A549 (cell line): ENCODE results near the gene GPX4. TPM values are rescaled to one million over a fixed set of nuclear protein-coding genes. Genes with fewer than 3 reads are reported as not detected.

Source experiments
- ATAC-seq, 2 experiments: fragments of 200-7000 bp in 1 of 2; fragments of >200 bp in 1 of 2; cut with Nextera tagmentation in 1 of 2; cut with Tn5 transposase in 1 of 2; 3 replicates each; pipeline versions ENCODE4 v1.8.0 to v1.9.1; 2018 to 2020; ENCODE audit warnings: mild to moderate bottlenecking in 1 of 2, moderate library complexity in 1 of 2
- CTCF ChIA-PET: fragments of 300-600 bp; sonication (Branson Sonifier 250); formaldehyde crosslinking; extraction: SDS; loops from one replicate; lab custom pipeline; 2021; ENCODE audit warnings: antibody characterized with exemption, inconsistent platforms; lab: Yijun Ruan, JAX
- POLR2A ChIA-PET: fragments of 350-600 bp; formaldehyde crosslinking; extraction: SDS; loops from one replicate; lab custom pipeline; 2021; ENCODE audit warnings: antibody characterized with exemption, inconsistent platforms; lab: Yijun Ruan, JAX
- DNase-seq, 2 experiments: peaks; one replicate each; pipeline versions ENCODE4 v3.0.0 to v3.0.0-alpha.2; 2011 to 2016; ENCODE audit warnings: low read depth in 1 of 2, low spot score in 1 of 2
- FAIRE-seq: peaks from 2 replicates; lab custom pipeline; 2011; peaks lifted over from hg19 to GRCh38; lab: Jason Lieb, UNC
- H3K27ac ChIP-seq, 2 experiments: fragments of >200 bp; sonication (Bioruptor Twin); formaldehyde crosslinking; 3 replicates each; pipeline ENCODE4 v1.5.1; 2016 to 2017
- H3K4me1 ChIP-seq: fragments of >200 bp; sonication (Bioruptor Twin); formaldehyde crosslinking; 3 replicates; pipeline ENCODE4 v1.6.1; 2016
- H3K4me2 ChIP-seq: fragments of >200 bp; sonication (Bioruptor Twin); formaldehyde crosslinking; 3 replicates; pipeline ENCODE4 v1.6.1; 2016
- H3K4me3 ChIP-seq: fragments of >200 bp; sonication (Bioruptor Twin); formaldehyde crosslinking; 3 replicates; pipeline ENCODE4 v1.5.1; 2016
- H3K9me3 ChIP-seq: fragments of >200 bp; sonication (Bioruptor Twin); formaldehyde crosslinking; 3 replicates; pipeline ENCODE4 v1.6.1; 2016
- CBX2 ChIP-seq: fragments of 200-600 bp; sonication (generic); IDR thresholded peaks from 2 replicates; pipeline ENCODE4 v1.6.1; 2016; ENCODE audit warnings: low read depth, mild to moderate bottlenecking, borderline replicate concordance
- CBX8 ChIP-seq: fragments of 200-600 bp; sonication (generic); IDR thresholded peaks from 2 replicates; pipeline ENCODE4 v1.6.1; 2016
- CHD2 ChIP-seq: fragments of 150-350 bp; IDR thresholded peaks from 2 replicates; pipeline ENCODE4 v1.6.1; 2014; ENCODE audit warnings: low read length; ENCODE audit not compliant: partially characterized antibody
- EHMT2 ChIP-seq: fragments of 200-600 bp; sonication (generic); IDR thresholded peaks from 2 replicates; pipeline ENCODE4 v1.6.1; 2016; ENCODE audit warnings: antibody characterized with exemption, low read depth, mild to moderate bottlenecking, moderate library complexity
- EP300 ChIP-seq, 2 experiments: fragments of >200 bp; sonication (Bioruptor Twin); formaldehyde crosslinking; IDR thresholded peaks; 2 replicates in 1 of 2; 3 replicates in 1 of 2; pipeline ENCODE4 v1.6.1; 2016 to 2017
- ESRRA ChIP-seq: fragments of 150-350 bp; IDR thresholded peaks from 2 replicates; pipeline ENCODE4 v1.6.1; 2014; ENCODE audit warnings: mild to moderate bottlenecking, low read length, borderline replicate concordance
- FOXS1 ChIP-seq: fragments of 250-450 bp; sonication (Bioruptor Pico); IDR thresholded peaks from 2 replicates; pipeline ENCODE4 v1.5.0; 2020; ENCODE audit warnings: mild to moderate bottlenecking, moderate library complexity
- GATA3 ChIP-seq: IDR thresholded peaks from 2 replicates; pipeline ENCODE4 v1.6.1; 2012; ENCODE audit warnings: borderline replicate concordance
- HOXA7 ChIP-seq: fragments of 250-450 bp; sonication (Bioruptor Pico); IDR thresholded peaks from 2 replicates; pipeline ENCODE4 v1.5.0; 2020; ENCODE audit warnings: mild to moderate bottlenecking, moderate library complexity
- HOXB13 ChIP-seq: fragments of 250-450 bp; sonication (Bioruptor Pico); IDR thresholded peaks from 2 replicates; pipeline ENCODE4 v1.5.0; 2020; ENCODE audit warnings: low read depth, mild to moderate bottlenecking, moderate library complexity
- KDM1A ChIP-seq: fragments of 200-600 bp; sonication (generic); IDR thresholded peaks from 2 replicates; pipeline ENCODE4 v1.6.1; 2016; ENCODE audit warnings: low read depth, mild to moderate bottlenecking
- MAZ ChIP-seq: fragments of 150-350 bp; IDR thresholded peaks from 2 replicates; pipeline ENCODE4 v1.6.1; 2014; ENCODE audit warnings: antibody characterized with exemption, low read depth, low read length, borderline replicate concordance
- PHF8 ChIP-seq: fragments of 200-600 bp; sonication (generic); IDR thresholded peaks from 2 replicates; pipeline ENCODE4 v1.6.1; 2016; ENCODE audit warnings: low read depth, mild to moderate bottlenecking, antibody characterized with exemption, moderate library complexity, borderline replicate concordance
- POLR2A ChIP-seq: IDR thresholded peaks from 2 replicates; pipeline ENCODE4 v1.6.1; 2012; ENCODE audit warnings: mild to moderate bottlenecking, low read length
- POLR2AphosphoS2 ChIP-seq: conservative IDR thresholded peaks from 2 replicates; pipeline ENCODE4 v1.6.1; 2012; ENCODE audit warnings: low read length, improper control_type of control experiment, inconsistent platforms
- RARB ChIP-seq: fragments of 250-450 bp; sonication (Bioruptor Pico); IDR thresholded peaks from 2 replicates; pipeline ENCODE4 v1.8.0; 2021; ENCODE audit warnings: mild to moderate bottlenecking, moderate library complexity
- SMC3 ChIP-seq: fragments of >200 bp; sonication (Bioruptor Twin); formaldehyde crosslinking; IDR thresholded peaks from 3 replicates; pipeline ENCODE4 v1.6.1; 2018; ENCODE audit warnings: inconsistent platforms
- TFCP2L1 ChIP-seq: fragments of 250-450 bp; sonication (Bioruptor Pico); IDR thresholded peaks from 2 replicates; pipeline ENCODE4 v1.5.0; 2021; ENCODE audit warnings: mild to moderate bottlenecking
- TP53 ChIP-seq: fragments of 250-450 bp; sonication (Bioruptor Pico); IDR thresholded peaks from 2 replicates; pipeline ENCODE4 v1.5.0; 2021; ENCODE audit warnings: mild to moderate bottlenecking, moderate library complexity
- WGBS: methylation state at CpG from one replicate; pipeline ENCODE4 v1.1.6; 2017; ENCODE audit errors: missing lambda C conversion rate; 5-methylcytosine and 5-hydroxymethylcytosine counted together
- polyA plus RNA-seq, 4 experiments: library from polyadenylated mRNA; depleted of rRNA in 3 of 4; stranded (reverse); fragments of >200 nt; fragmentation: RNase III in 1 of 4; extraction: RNeasy Plus Mini Kit Qiagen cat#74134 plus additional on column Dnase treatment in 1 of 4; gene quantifications; 2 replicates in 3 of 4; 3 replicates in 1 of 4; pipeline ENCODE4 v1.2.3, GENCODE V29; 2011 to 2017
- TF ChIP-seq, protein P1 (sequence below): fragments of >200 bp; sonication (Bioruptor Twin); formaldehyde crosslinking; IDR thresholded peaks from 2 replicates; pipeline ENCODE4 v1.6.1; 2016
- TF ChIP-seq, protein P2 (sequence below): IDR thresholded peaks from 2 replicates; pipeline ENCODE4 v1.6.1; 2012
- TF ChIP-seq, protein P3 (sequence below): fragments of 450-650 bp; IDR thresholded peaks from 2 replicates; pipeline ENCODE4 v1.6.1; 2014; ENCODE audit warnings: antibody characterized with exemption
- TF ChIP-seq, protein P4 (sequence below): fragments of 200-600 bp; sonication (generic); IDR thresholded peaks from 2 replicates; pipeline ENCODE4 v1.6.1; 2016; ENCODE audit warnings: antibody characterized with exemption, mild to moderate bottlenecking, moderate library complexity
- TF ChIP-seq, protein P5 (sequence below): fragments of 150-350 bp; IDR thresholded peaks from 2 replicates; pipeline ENCODE4 v1.6.1; 2014; ENCODE audit warnings: low read depth, mild to moderate bottlenecking, low read length

Gene GPX4
- polyA plus RNA-seq, 2 of the 4 experiments (the other 2 are of a cell fraction), result 248 to 394 TPM

DNA sequence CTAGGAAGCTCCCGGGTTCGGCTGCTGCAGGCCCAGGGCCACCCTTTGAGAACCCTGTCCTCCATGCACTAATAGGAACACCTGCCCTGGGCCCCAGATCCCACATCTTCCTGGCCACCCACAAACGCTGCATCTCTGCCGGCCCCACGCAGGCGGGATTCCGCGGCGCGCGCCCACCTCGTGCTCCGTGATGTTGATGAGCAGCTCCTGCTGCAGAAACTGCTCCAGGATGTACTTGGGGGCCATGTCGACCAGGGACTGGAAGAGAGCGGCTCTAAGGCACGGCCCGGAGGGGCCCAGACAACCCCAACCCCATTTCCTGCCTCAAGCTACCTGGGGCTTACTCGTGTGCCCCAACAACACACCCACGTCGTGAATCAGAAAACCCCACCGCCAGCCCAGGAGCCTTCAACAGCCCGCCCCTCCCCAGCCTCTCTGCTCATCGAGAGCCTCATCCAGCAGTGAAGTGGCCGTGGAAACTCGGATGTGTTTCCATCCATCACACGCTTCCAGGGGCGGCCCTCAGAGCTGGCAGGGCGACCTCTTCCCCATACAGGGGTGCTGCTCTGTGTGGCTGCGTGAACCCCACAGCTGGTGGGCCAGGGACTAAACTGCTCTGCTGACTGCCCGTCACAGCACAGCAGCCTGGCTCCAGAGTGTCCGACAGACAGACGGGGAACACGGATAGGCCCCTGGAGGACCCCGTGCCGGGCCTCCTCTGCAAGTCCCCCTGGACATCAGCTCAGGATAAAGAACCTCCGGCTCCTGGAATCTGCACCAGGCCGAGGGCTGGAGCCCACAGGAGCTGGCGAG is 12.9 kb upstream of the GPX4 start:
- CTCF ChIA-PET, result interaction anchor here (1.5 to 1.9 kb wide), 3 partner anchors 26 to 103 kb away, joined by 4 to 8 read pairs (median 5); no protein-coding TSS in a partner anchor
- no peak for FAIRE-seq
- no peak for ATAC-seq
- TF ChIP-seq FOXS1, result no peak
- no peak for TF ChIP-seq GATA3
- TF ChIP-seq PHF8, result no peak
- no peak for TF ChIP-seq CBX8
- TF ChIP-seq POLR2A, result no peak
- TF ChIP-seq SMC3, result no peak
- TF ChIP-seq ESRRA, result no peak
- TF ChIP-seq CBX2, result no peak
- no peak for TF ChIP-seq CHD2
- TF ChIP-seq KDM1A, result no peak
- TF ChIP-seq HOXB13 (CRISPR knock-in tag), result no peak
- no peak for TF ChIP-seq EHMT2
- no peak for TF ChIP-seq MAZ
- no peak for TF ChIP-seq TFCP2L1 (CRISPR knock-in tag)
- TF ChIP-seq HOXA7 (CRISPR knock-in tag), result no peak
- TF ChIP-seq, protein P1, sequence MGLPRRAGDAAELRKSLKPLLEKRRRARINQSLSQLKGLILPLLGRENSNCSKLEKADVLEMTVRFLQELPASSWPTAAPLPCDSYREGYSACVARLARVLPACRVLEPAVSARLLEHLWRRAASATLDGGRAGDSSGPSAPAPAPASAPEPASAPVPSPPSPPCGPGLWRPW, result no peak
- TF ChIP-seq, protein P2, sequence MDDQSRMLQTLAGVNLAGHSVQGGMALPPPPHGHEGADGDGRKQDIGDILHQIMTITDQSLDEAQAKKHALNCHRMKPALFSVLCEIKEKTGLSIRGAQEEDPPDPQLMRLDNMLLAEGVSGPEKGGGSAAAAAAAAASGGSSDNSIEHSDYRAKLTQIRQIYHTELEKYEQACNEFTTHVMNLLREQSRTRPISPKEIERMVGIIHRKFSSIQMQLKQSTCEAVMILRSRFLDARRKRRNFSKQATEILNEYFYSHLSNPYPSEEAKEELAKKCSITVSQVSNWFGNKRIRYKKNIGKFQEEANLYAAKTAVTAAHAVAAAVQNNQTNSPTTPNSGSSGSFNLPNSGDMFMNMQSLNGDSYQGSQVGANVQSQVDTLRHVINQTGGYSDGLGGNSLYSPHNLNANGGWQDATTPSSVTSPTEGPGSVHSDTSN, result no peak
- no peak for TF ChIP-seq EP300 (IDR thresholded peaks at IDR 0.05)
- TF ChIP-seq TP53 (CRISPR knock-in tag), result no peak
- TF ChIP-seq RARB, result no peak
- no peak for DNase-seq
- H3K4me1 ChIP-seq, result peaks cover 12% of the 10 kb centered on the region
- H3K4me3 ChIP-seq, result no peak overlapping the region
- H3K27ac ChIP-seq, result no peak overlapping the region
- H3K4me2 ChIP-seq, result no peak overlapping the region
- POLR2A ChIA-PET, result no interaction called here
- H3K9me3 ChIP-seq, result no peaks in the 10 kb centered on the region
- WGBS, result 93% methylated on average over 6 of the region's 38 CpGs

DNA sequence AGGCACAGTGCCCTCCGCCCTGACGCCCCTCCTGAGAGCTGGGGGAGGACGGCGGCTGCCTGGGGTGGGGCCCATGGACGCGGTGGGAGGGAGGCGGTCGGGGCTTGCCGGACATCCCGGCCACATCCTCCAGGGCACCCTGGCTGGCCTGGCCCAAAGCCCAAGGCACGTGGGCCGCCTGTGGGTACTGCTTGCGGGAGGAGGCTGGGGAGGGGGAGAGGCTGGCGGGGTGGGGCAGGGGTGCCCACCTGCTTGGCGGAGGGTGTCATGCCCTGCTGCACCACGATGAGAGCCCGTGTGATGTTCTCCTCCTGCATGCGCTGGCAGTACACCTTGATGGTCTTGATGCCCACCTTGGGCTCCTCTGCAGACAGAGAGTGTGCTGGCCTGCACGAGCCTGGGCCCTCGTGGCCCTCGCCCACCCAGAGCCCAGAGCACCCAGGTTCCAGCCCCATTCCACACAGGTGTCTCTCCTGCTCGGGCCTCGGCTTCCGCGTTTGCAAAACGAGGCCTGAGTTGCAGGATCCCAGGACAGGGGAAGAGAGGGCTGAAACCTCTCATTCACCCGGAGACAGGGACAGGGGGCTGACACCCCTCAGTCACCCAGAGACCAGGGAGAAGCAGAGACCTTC is 12.1 kb upstream of the GPX4 start:
- no CpG with 5 or more reads among the region's 27 CpGs for WGBS
- Histone ChIP-seq H3K4me2 (no peak overlapping the region), H3K4me3 (no peak overlapping the region), H3K4me1 (peaks cover 12% of the 10 kb centered on the region), H3K9me3 (no peaks in the 10 kb centered on the region), H3K27ac (no peak overlapping the region)
- ChIA-PET POLR2A (no interaction called here), CTCF (interaction anchor here (1.5 to 1.9 kb wide), 3 partner anchors 27 to 102 kb away, joined by 4 to 8 read pairs (median 5); no protein-coding TSS in a partner anchor)
- no peak for TF ChIP-seq POLR2AphosphoS2
- TF ChIP-seq, protein P3, sequence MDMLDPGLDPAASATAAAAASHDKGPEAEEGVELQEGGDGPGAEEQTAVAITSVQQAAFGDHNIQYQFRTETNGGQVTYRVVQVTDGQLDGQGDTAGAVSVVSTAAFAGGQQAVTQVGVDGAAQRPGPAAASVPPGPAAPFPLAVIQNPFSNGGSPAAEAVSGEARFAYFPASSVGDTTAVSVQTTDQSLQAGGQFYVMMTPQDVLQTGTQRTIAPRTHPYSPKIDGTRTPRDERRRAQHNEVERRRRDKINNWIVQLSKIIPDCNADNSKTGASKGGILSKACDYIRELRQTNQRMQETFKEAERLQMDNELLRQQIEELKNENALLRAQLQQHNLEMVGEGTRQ, result no peak
- TF ChIP-seq, protein P4, sequence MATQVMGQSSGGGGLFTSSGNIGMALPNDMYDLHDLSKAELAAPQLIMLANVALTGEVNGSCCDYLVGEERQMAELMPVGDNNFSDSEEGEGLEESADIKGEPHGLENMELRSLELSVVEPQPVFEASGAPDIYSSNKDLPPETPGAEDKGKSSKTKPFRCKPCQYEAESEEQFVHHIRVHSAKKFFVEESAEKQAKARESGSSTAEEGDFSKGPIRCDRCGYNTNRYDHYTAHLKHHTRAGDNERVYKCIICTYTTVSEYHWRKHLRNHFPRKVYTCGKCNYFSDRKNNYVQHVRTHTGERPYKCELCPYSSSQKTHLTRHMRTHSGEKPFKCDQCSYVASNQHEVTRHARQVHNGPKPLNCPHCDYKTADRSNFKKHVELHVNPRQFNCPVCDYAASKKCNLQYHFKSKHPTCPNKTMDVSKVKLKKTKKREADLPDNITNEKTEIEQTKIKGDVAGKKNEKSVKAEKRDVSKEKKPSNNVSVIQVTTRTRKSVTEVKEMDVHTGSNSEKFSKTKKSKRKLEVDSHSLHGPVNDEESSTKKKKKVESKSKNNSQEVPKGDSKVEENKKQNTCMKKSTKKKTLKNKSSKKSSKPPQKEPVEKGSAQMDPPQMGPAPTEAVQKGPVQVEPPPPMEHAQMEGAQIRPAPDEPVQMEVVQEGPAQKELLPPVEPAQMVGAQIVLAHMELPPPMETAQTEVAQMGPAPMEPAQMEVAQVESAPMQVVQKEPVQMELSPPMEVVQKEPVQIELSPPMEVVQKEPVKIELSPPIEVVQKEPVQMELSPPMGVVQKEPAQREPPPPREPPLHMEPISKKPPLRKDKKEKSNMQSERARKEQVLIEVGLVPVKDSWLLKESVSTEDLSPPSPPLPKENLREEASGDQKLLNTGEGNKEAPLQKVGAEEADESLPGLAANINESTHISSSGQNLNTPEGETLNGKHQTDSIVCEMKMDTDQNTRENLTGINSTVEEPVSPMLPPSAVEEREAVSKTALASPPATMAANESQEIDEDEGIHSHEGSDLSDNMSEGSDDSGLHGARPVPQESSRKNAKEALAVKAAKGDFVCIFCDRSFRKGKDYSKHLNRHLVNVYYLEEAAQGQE, result no peak
- TF ChIP-seq, protein P1, result no peak
- no peak for TF ChIP-seq EHMT2
- TF ChIP-seq, protein P5, sequence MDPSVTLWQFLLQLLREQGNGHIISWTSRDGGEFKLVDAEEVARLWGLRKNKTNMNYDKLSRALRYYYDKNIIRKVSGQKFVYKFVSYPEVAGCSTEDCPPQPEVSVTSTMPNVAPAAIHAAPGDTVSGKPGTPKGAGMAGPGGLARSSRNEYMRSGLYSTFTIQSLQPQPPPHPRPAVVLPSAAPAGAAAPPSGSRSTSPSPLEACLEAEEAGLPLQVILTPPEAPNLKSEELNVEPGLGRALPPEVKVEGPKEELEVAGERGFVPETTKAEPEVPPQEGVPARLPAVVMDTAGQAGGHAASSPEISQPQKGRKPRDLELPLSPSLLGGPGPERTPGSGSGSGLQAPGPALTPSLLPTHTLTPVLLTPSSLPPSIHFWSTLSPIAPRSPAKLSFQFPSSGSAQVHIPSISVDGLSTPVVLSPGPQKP, result no peak
- TF ChIP-seq MAZ, result no peak
- DNase-seq (no peak), FAIRE-seq (no peak), ATAC-seq (no peak)
